HG03457 (cell line): ENCODE data around the gene BLMH.
"Not testable (repeated sequence)": the region's sequence is repeated elsewhere in the genome, so short reads cannot be mapped to it uniquely, and the experiment has no call there.

Experiments
- ATAC-seq: cut with Tn5 transposase; IDR thresholded peaks from one replicate; pipeline ENCODE4 v1.9.1; 2021; ENCODE audit warnings: moderate number of reproducible peaks; ENCODE audit not compliant: unreplicated experiment

BLMH gene

DNA sequence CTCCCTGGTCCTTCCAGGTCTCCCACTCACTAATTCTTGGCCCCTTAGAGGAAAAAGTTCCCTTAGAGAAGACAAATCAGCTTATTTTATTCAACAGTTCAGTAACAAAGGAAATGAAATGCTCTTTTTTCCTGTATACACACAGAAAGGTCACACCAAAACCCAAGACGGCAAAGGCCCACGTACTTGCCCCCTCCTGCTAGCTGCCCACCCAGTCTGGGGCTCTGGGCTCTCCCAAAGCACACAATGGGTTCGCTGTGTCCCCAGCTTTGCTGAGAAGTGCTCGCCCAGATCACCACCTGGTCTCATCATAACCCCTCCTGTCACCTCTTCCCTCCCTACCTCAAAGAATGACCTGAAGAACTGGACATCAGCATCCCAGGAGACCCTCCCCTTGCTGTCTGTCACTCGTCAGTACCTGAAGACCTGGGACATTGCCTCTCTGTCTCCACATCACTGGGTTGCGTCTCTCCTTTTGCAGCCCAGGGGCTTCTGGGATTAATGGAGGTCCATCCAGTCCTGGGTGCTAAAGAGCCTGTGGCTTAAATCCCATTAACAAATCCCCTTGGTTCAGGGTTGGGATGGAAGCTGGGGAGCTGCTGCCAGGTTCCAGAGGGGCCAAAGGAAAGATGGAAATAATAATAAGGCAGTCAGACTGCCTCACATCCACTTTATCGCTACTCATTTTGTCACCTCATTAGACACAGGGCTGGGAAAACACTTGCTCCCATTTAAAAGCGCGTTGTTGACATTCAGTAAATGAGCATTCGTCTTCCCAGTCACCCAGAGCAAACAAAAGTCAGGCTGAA lies 59.5 kb downstream of the BLMH start:
- ATAC-seq, result no peak

DNA sequence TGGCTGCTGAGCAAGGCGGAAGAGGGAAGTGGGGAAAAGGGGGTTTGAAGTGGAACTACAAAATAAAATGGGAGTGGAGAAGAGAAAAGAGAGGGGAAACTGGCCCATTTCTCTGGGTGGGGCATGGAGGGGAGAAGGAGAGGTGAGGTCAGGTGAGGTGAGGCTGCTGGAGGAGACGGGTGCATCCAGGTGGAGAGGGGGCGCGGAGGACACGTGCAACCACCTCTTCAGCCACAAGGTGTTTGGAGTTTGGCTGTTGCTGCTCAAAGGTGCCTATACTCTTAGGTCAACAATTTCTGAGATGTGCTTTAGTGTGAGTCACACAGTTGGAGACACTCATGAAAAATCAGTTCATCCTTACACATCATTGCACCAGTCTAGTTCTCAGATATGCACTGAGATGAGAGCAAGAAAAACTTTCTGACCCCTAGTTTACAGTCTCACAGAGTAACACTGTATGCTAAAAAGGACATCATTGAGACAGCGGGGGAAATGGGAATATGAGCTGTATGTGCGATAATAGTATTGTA lies 61.1 kb downstream of the BLMH start:
- ATAC-seq, result no peak

DNA sequence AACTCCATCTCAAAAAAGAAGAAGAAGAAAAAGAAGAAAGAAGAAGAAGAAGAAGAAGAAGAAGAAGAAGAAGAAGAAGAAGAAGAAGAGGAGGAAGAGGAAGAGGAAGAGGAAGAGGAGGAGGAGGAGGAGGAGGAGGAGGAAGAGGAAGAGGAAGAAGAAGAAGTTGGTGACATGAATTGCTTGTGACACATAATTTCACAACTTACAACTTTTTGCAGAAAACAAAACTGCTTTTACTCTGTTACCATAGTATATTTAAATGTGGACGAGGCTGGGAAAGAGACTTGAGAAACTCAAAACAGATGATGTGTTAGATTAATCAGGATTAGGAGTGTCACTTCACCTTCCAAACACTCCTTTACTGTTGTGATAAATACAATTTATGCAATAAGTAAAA lies 61.7 kb downstream of the BLMH start:
- not testable (repeated sequence) for ATAC-seq

DNA sequence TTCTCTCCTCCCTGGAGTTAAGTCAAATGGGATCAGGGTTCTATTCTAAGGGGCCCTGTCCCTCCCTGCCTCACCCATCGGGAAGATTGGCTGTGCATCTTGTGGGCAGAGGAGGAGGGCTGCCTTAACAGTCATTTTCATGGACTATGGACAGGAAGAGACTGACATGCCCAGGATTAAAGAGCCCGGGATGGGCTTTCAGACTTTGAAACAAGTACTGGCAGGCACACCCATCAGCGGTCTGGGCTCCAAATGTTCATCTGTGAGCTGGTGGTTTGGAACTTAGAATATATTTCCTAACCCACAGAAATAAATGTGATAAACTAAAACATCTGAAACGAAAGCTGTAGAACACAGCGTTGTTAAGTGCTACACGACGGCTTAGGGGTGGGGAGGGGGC lies 62.7 kb downstream of the BLMH start:
- no peak for ATAC-seq

DNA sequence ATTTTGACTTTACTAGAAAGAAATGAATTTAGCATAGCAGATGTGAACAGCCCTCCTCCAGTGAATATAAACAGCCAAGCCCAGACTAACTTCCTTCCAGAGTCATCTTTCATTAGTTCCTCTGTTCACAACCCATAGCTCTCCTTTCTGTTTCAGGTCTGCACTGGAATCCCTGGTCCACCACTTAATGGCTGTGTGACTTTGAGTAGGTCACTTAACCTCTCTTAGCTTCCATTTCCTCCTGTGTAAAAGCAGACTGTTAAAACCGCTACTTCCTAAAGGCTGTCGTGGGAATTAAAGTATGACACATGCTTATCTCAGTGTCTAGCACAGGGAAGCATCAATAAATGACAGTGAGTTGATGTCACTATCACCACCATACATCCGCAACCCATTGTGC lies 63.7 kb downstream of the BLMH start:
- ATAC-seq, result no peak

DNA sequence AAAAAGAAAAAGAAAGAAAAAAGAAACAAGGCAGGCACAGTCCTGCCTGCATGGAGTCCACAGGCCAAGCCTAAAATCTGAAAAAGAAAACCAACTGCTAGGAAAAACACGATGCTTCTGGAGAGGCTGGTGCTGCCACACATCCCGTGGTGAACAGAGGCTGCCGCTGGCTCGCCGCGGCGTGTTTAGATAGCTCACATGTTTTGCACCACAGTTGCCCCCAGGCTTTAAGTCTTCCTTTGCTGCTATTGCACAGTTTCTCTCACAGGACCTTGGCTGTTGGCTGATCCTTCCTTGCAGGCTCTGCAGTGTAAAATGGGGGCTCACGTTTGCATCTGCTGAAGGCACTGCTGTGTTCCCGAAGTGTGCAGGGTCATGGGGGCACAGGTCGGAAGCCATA lies 64.9 kb downstream of the BLMH start:
- no peak for ATAC-seq

DNA sequence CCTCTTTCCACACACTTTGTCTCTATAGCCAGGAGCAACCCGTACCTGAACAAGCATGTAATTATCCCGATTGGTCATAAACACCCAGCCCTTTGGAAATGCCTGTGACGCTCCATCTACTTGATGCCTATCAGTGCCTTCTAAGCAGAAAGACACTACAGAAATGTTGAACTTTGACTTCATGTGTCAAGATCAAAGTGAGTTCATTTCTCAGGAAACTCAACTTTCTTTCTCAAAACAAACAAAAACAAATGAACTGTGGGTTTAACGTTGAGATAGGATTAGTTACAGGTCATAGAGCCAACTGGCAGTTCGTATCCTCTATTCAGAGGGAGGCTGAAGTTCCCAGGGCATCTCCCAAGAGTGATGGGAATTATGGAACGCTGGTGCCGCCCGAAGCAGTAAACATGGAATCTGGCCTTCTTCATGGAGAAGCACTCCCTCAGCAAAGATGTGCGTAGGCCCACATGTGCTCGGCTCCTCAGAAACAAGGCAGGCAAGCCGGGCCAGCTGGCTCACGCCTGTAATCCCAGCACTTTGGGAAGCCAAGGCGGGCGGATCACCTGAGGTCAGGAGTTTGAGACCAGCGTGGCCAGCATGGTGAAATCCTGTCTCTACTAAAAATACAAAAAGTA lies 65.7 kb downstream of the BLMH start:
- no peak for ATAC-seq

DNA sequence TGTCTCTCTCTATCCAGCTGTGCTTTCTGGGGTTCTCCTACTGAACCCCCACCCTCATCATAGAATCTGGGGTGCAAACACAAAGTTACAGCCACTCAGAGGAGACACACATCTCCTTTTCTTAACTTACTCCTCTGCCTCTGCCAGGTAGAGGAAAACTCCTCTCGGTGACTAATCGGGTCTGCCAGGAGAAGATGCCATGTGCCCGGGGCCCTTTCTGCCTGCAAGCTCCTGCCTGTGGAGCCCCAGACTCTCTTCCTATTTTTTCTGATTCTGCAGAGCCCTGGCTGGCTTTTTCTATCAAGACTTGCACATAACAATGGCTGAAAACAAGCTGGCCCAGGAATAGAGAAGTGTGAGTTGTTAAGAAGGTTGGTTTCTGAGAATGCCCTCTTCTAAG lies 66.6 kb downstream of the BLMH start:
- ATAC-seq, result no peak

DNA sequence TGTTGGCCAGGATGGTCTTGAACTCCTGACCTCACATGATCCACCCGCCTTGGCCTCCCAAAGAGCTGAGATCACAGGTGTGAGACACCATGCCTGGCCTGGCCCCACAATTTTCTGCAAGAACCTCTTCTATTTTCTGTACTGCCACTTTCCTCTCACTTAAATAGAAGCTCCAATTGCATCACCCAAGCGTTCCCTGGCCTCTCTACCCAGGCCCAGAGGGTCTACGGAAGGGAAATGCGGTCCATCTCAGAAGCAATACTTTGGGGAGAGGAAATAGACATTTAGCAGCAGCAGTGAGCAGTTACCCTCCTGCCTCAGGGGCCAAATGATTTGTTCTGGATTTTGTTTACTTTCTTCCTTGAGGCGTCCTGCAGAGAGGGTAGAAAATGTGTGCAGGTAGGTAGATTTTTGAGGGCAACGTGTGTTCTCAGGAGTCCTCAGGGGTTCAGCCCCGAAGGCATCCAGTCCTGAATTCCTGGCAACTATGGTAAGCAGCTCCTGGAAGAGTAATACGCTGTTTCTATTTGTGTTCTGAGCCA lies 67.3 kb downstream of the BLMH start:
- ATAC-seq, result no peak

DNA sequence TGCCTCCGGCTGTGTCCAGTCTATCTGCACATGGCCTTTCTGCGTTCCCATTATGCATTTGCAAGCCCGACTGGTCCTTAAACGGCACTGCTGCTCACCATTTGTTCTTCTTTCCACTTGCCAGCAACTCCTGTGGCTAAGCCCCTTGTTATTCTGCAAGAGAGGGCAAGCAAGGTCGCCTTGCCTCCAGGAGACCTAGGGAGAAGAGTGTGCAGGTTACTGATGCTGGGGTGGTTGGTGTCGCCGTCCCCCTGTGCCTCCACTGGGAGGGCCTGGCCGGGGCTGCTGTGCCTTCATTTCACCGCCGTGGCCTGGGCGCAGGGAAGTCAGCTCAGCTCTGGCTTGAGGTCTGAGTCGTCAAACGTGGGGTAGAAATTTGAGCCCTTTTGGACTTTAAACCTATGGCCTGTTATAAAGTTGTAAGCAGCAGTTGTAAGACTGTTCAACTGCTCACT lies 69.0 kb downstream of the BLMH start:
- no peak for ATAC-seq

DNA sequence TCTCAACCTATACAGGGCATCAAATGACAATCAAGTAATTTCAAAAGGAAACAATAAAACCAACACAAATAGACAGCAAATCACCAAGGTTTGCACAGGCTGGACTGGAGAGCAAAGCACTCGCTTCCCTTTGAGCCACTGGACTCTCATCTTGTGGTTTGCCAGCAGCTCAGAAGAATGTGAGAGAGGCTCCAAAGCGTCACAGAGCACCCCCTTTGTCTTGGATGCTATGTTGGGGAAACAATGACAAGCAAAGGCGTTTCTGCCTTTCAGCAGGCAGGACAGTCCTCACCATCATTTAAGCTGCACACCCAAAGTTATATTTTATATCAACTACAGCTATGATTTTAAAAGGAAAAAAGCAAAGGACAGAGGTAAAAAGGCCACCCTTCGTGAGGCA lies 69.5 kb downstream of the BLMH start:
- no peak for ATAC-seq

DNA sequence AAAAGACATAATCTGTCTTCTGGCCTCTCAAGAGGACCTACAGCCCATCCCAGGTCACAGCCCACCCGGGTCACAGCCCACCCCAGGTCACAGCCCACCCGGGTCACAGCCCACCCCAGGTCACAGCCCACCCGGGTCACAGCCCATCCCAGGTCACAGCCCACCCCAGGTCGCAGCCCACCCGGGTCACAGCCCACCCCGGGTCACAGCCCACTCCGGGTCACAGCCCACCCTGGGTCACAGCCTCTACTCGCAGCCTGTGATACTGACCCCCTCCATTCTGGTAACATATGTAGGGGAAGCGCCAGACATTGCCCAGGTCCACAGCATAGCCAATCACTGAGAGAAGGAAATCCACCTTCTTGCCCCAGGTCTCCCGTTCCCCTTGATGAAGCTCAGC lies 70.4 kb downstream of the BLMH start:
- no peak for ATAC-seq

DNA sequence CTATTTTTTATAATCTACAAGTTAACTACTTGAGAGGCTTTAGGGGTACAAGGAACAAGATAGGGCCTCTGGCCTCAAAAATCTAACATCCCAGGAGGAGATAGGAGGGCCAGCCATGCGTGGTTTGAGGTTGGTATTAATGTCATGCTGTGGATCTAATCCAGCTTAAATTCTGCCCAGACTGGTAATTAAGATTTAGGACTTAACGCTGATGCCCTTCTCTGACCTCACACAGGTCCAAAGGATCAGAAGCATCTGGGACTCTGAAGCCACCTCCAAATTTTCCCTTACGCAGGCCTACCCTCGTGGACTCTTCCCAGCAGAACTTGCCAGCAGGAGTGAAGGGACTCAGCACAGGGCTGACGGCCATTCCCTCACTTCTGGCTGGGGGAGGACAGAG lies 71.3 kb downstream of the BLMH start:
- no peak for ATAC-seq

DNA sequence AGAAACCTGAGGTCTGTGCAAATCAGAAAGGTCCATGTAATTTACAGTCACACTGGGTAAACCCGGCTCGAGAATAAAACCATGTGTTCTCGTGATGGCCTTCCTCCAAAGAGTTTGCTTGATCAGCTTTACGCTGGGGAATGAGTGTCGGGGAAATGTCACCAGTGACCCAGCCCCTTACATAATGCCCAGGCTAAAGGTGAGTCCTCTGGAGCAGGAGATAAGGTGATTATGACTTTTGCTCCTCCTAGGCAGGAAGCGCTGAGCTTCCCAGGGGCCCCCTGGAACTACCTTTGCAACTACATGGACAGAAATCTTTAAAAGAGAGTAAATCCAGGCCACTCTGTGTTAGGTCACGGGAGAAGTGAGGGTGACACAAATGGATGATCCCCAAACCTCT lies 71.9 kb downstream of the BLMH start:
- ATAC-seq, result no peak

DNA sequence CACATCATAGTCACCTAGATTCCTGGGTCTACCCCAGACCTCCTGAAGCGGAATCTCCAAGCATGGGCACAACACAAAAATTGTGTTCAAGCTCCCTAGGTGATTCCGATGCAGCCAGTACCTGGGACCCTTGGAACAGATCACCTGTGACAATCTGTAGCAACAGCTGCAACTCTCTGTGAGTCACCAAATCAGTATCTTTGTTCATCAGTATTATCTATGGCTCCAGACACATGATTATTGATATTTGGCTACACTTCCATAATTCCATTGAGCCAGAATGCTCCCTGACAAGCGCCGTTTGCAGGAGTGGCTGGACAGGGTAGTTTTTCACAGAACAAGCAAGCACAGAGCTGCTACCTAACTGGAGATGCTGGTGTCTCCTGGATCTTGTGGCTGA lies 72.4 kb downstream of the BLMH start:
- no peak for ATAC-seq

DNA sequence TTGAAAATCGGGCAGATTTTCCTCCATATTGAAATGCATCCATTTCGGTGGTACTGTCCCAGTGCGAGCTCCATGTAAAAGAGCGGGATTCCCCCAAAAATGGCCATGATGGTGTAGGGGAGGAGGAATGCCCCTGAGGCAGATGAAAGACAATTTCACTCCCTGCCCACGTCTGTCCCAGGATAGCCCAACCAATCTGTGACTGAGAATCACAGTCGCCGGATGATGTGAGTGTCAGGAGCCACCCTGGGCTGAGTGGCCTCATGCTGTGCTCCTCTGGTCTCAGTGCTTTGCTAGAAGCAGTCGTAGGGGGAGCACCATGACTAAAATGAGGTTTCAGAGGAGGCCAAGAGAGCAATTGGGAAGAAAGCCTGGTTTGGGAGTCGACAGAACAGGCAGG lies 72.9 kb downstream of the BLMH start:
- ATAC-seq, result no peak

DNA sequence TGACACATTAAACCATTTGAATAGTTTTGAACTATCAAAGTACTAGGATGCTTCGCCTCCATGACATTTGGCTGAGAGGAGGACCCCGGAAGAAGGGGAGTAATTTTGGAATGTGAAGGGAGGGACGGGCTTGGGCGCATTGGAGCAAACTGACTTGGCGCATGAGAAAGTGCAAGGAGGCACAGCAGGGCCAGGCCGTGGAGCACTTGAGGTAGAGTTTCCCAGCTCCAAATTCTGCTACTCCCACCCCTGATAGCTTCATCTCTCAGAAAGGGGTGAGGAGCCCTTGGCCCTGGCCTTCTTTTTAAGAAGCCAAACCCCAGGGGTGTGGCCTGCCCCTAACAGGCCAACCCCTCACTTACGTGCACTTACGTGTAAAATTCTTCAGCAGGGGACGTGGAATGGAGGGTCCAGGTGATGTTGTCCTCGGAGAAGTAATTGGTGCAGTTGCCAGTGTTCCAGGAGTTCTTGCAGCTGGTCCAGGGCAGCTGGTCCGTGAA lies 73.9 kb downstream of the BLMH start:
- ATAC-seq, result no peak

DNA sequence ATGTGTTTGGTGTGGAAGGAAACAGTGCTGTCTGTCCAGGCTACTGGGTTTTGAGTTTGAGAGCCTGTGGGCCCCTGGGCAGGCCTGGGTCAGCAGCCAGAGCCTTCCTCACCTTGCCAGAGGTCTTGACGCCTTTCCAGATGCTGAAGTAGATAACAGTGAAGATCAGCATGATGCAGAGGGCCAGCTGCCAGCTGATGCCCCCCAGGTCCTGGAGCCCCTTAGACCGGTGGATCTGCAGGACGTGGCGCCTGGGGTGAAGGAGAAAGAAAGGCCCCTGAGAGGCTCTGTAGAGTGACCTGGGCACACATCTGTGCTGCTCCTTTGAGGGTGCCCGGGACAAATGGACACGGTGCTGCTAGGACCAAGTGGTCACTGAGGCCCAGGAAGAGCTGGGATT lies 74.7 kb downstream of the BLMH start:
- ATAC-seq, result no peak

DNA sequence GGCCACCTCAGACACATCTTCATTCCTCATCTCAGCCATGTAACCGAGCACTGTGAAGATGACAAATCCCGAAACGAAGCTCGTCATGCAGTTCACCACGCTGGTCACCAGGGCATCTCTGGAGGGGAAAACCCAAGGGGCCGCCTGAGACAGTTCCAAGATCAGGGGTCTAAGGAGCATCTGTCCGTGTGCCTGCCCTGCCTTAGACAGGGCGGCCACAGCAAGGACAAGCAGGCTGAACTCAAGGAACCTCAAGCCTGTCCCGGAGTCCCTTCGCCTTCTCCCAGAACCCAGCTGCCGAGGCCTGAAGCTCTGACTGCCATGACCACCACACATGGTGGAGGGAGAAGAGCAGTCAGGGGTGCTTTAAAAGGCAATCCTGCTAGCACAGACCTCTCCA lies 79.0 kb downstream of the BLMH start:
- no peak for ATAC-seq

DNA sequence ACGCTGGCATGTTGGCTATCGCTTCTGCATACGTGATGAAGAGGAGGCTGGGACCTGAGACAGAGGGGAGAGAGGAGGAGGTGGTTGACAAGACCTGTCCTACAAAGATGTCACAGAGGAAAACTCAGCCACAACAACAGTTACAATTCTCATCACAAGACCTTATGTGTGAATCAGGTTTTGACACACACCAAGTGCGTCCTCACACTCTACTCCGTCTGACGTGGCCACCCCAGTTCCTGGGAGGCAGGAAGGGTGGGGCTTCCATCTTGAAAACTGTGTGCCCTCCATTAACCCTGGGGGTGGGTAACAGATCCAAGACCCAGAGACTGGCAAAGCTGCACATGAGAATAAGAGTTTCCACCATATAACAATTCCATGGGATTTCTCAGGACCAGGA lies 80.4 kb downstream of the BLMH start:
- no peak for ATAC-seq

DNA sequence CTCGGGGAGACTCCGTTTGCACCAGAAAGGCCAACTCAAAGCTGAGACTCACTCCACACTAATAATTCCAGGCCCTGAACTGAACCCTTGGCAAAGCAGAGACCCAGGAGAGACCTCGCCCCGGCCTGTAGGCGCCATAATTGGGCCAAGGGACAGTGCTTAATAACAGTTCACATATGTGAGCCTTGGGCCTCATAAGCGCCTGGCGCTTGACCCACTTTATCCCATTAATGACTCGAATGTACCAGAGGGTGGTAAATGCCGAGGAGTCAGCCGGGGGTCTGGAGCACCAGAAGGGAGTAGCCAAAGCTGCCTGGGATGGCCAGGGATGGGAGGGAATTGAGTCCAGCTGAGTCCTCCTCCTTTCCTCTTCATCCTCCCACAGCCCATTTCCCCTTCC lies 80.8 kb downstream of the BLMH start:
- ATAC-seq, result no peak

DNA sequence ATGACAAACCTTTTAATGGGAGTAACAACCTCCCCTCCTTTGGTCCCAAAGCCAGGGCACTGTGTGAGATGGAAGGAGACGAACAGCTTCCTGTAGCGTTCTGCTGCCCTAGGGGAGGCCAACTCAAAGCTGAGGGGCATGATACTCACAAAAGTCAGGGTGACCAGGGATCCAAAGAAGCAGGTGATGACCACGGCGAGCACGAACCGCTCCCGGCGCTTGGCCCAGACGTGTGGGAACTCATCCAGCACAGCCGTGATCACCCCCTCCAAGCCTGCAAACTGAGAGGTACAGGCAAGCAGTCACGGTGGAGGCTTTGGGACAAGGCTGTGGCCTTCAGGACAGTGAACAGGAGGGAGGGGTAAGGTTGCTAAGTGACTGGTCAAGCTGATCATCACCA lies 81.4 kb downstream of the BLMH start:
- ATAC-seq, result no peak
